ACC112 (cell line): Measurements from ENCODE around the gene LMF2.

Experiments used
- H2AFZ ChIP-seq: fragments of 200-600 bp; sonication (generic); one replicate; pipeline ENCODE4 v1.6.0; 2017; ENCODE audit warnings: antibody characterized with exemption, low read length; ENCODE audit not compliant: unreplicated experiment
- H3K27ac ChIP-seq: fragments of 200-600 bp; sonication (generic); 2 replicates; pipeline ENCODE4 v1.5.1; 2014; ENCODE audit warnings: low read depth, mild to moderate bottlenecking, antibody characterized with exemption, low read length, moderate library complexity
- H3K27me3 ChIP-seq: fragments of 200-600 bp; sonication (generic); 2 replicates; pipeline ENCODE4 v1.6.1; 2014; ENCODE audit warnings: mild to moderate bottlenecking, antibody characterized with exemption, low read length, moderate library complexity, mixed read lengths; ENCODE audit not compliant: insufficient read depth
- H3K36me3 ChIP-seq: fragments of 200-600 bp; sonication (generic); 2 replicates; pipeline ENCODE4 v1.6.1; 2016; ENCODE audit warnings: mild to moderate bottlenecking, antibody characterized with exemption, low read length, moderate library complexity, mixed read lengths; ENCODE audit not compliant: insufficient read depth
- H3K4me1 ChIP-seq: fragments of 200-600 bp; sonication (generic); one replicate; pipeline ENCODE4 v1.6.1; 2016; ENCODE audit warnings: low read length, mixed read lengths; ENCODE audit not compliant: insufficient read depth, unreplicated experiment, control insufficient read depth
- H3K4me3 ChIP-seq: fragments of 200-600 bp; sonication (generic); 2 replicates; pipeline ENCODE4 v1.5.1; 2014; ENCODE audit warnings: mild to moderate bottlenecking, low read depth, low read length
- H3K79me2 ChIP-seq: fragments of 200-600 bp; sonication (generic); one replicate; pipeline ENCODE4 v1.6.0; 2016; ENCODE audit warnings: low read length; ENCODE audit not compliant: control insufficient read depth, unreplicated experiment, insufficient read depth

The LMF2 gene

DNA sequence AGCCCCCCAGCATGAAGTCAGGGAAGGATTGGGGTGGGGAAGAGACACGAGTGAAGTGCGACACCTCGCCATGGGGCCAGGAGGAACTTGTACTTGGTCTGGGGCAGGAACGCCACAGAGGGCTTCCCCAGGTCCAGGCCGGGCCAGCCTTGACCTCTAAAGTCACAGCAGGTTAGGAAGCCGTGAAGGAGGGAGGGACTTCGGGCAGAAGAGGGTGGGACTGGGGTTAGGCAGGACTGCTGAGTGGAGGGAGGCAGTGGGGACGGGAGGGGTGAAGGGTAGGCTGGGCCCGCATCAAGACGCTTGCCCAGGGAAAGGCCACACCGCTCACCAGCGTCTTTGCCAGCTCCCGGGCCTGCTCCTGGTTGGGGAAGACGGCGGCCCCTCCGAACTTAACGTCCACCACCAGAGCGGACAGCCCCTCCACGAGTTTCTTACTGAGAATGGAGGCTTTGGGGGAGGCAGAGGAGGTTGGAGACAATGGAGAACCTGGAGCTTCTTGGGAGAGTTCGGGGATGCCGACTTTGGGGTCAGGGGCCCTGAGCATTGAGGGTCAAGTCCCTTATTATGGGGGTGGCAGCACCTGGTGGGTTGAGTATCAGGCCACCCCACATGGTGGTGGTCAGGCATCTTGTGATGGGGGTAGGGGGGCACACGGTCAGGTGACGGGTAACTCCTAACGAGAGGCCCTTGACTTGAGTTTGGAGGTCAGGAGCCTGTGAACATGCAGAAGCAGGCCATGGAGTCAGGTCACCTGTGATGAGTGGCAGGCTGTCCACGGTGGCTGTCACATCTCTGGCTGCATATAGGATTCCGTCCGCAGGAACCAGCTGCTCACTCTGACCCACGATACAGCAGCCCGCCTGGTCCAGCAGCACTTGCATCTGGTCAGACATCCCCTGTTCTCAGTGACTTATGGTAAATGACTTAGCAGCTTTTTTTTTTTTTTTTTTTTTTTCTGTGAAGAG, 19.6 kb upstream of the LMF2 start:
- H3K27ac ChIP-seq = peak overlapping the region; percentile 82

DNA sequence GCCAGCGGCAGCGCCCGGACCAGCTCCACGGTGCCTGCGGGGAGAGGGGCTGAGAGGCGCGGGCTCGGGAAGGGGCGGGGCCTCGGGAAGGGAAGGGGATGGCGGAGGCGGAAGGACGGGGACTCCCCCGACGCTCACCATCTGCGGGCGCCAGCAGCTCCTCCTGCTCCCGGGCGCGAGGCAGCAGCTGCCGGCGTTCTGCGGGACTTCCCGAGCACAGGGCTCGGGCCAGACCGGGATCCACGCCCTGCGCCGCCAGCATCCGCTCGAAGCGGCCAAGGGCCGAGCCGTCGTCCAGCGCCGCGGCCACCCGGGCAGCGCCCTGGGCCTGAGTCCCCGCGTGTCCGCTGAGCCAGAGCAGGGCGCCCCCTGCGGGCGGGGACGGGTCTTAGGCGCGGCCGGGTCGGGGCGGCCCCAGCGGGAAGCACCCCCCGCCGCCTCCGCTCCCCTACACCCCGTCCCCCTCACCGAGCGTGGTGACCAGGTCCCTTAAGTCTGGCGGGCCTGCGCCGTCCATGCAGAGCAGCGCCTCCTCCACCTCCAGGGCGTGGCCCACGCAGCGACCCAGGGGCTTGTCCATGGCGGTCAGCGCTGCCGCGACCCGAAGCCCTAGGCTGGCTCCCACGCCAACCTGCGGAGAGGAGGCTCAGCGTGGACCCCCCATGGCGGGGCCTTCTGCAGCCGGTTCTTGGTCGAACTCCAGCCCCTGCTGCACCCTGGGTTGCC, 18.8 kb upstream of the LMF2 start:
- Histone ChIP-seq H3K27me3 (no peaks in the 10 kb centered on the region), H3K4me1 (peaks cover 16% of the 10 kb centered on the region), H3K4me3 (peak overlapping the region; percentile 79), H3K79me2 (peaks cover 18% of the 10 kb centered on the region), H3K36me3 (no peaks in the 10 kb centered on the region), H3K27ac (peak overlapping the region; percentile 82), H2AFZ (no peak overlapping the region)

More for the DNA sequence above, 19.6 kb upstream of the LMF2 start:
- H2AFZ ChIP-seq = no peak overlapping the region
- no peaks in the 10 kb centered on the region for H3K27me3 ChIP-seq
- H3K79me2 ChIP-seq = peaks cover 20% of the 10 kb centered on the region
- no peaks in the 10 kb centered on the region for H3K36me3 ChIP-seq
- H3K4me1 ChIP-seq = peaks cover 16% of the 10 kb centered on the region
- H3K4me3 ChIP-seq = peak overlapping the region; percentile 79

DNA sequence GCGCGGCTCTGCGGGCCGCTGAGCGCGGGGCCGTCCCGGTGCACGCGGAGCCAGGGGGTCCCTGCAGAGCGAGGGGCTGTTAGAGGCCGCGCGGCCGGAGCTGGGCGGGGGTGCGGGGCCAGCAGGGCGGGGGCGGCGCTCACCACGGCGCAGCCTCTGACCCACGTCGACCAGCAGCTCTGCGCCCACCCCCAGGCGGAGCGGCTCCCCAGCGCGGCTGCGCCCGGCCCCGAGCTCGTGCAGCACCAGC, 18.3 kb upstream of the LMF2 start:
- H3K4me3 ChIP-seq = peak overlapping the region; percentile 79
- peak overlapping the region; percentile 82 for H3K27ac ChIP-seq
- no peaks in the 10 kb centered on the region for H3K27me3 ChIP-seq
- peaks cover 16% of the 10 kb centered on the region for H3K4me1 ChIP-seq
- H2AFZ ChIP-seq = no peak overlapping the region
- peaks cover 16% of the 10 kb centered on the region for H3K79me2 ChIP-seq
- no peaks in the 10 kb centered on the region for H3K36me3 ChIP-seq

DNA sequence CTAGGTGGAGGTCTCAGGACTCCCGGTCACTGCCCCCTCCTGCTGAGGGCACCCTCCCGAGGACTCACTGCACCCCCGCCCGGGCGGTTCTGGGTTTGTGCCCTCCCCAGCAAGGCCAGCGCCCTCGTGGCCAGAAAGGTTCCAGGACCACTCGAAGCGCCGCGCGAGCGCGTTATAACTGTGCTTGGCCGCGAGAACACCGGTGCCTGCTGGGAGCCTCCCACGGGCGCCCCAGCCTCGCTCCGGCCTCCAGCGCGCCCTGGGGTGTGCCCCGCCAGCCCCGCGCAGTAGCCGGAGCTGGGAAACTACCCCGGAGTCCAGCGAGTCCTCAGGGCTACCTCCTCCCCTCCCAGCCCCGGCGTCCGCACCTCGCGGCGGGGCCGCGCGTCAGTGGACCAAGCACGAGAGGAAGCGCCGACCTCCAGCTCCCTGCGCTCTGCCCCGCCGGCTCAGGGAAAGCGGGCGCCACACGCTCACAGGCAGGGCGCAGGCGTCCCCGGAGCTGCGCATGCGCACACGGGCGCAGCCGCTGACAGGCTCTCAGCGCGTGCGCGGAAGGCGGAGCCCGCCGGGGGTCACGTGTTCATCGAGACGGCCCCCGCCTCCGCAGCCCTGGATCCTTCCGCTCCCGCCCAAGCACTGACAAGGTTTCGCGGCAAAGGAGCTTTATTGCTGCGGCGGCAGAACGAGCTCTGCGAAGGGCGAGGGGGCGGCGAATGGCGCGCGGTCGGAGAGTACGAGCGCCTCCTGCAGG, 17.8 kb upstream of the LMF2 start, which contains the start of gene SCO2:
Gene SCO2, minus strand, starts transcription at position 495 of the 754 bp plus-strand sequence. CDS start 1,187 bp downstream, outside the sequence.
- Histone ChIP-seq H3K4me1 (peaks cover 16% of the 10 kb centered on the region), H3K4me3 (peak within 1 kb of the TSS; percentile 79), H3K27me3 (no peaks in the 10 kb centered on the region), H2AFZ (no peak within 1 kb of the TSS), H3K36me3 (no peaks in the 10 kb centered on the region), H3K27ac (peak within 1 kb of the TSS; percentile 82), H3K79me2 (peaks cover 16% of the 10 kb centered on the region)

DNA sequence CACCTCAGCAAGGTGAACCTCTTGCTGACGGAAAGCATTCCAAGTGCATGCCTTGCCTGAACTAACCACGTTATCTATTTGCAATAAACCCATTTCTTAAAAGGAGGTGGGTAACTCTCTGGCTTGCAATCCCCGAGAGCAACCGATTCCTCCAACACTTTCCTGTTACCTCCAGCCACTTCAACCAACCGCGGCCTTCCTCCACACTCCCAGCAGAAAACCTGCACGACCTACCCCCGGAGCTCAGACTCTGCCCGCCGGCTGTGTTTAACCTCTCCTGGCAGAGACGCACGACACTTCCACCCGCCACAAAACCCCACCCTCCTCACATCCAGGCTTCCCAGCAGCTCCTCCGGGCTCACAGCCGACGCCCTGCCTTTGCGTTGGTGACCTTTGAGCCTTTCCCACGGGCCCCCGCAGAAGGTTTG, 17.2 kb upstream of the LMF2 start:
- peaks cover 16% of the 10 kb centered on the region for H3K4me1 ChIP-seq
- H2AFZ ChIP-seq = no peak overlapping the region

DNA sequence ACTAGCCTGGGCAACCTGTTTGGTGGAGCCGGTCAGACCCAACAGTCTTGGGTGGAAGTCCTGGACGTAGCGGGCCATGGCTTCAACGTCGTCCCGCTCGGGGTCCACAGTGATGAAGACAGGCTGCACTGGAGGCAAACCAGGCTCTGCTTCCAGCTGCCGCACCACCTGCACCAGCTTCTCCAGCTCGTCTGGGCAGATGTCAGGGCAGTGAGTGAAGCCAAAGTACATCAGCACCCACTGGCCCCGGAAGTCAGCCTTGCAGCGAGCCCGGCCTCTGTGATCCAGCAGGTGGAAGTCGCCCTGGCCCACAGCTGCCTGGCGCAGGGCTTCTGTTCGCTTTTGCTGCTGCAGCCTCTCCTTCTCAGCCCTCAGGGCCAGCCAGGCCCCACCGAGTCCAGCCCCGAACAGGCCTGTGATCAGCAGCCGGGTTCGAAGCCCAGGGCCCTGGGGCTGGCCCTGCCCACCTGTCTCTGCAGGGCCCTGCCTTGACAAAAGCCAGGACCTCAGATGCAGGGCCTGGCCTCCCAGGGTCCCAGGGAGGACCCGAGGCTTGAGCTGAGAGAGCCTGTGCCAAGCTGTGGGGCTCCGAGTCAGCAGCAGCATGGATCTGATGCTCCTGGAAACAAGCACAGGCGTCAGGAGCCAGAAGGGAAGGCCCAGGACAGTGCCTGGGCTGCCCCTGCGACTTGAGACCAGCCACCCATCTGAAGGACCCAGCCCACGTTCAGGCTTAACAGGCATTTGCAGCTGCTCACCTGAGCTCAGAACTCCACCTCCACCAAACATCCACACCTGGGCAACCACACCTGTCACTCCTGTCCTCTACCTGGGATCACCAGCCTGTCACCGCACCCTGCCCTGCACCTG, 16.5 kb upstream of the LMF2 start:
- H3K36me3 ChIP-seq = no peaks in the 10 kb centered on the region
- H2AFZ ChIP-seq = no peak overlapping the region
- H3K27me3 ChIP-seq = no peaks in the 10 kb centered on the region
- no peak overlapping the region for H3K27ac ChIP-seq
- peak overlapping the region; percentile 79 for H3K4me3 ChIP-seq
- peaks cover 16% of the 10 kb centered on the region for H3K4me1 ChIP-seq
- H3K79me2 ChIP-seq = peaks cover 9% of the 10 kb centered on the region

More for the DNA sequence above, 17.2 kb upstream of the LMF2 start:
- H3K4me3 ChIP-seq = peak overlapping the region; percentile 79
- peak overlapping the region; percentile 82 for H3K27ac ChIP-seq
- H3K79me2 ChIP-seq = peaks cover 15% of the 10 kb centered on the region
- H3K36me3 ChIP-seq = no peaks in the 10 kb centered on the region
- H3K27me3 ChIP-seq = no peaks in the 10 kb centered on the region

DNA sequence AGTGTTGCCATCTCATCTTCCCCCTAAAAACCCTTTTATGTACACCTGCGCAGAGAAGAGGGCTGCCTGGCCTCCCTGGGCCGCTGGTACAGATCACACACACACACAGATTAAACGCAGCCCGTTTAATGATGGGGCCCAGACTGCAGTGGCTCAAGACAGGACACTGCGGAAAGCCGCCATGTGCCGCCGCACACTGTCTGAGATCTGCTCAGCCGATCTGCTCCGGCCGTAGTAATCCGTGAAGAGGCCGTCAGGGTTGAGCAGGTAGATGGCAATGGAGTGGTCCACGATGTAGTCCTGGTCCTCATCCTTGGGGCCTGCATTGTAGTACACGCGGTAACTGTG, 15.9 kb upstream of the LMF2 start:
- Histone ChIP-seq H3K4me3 (no peak overlapping the region; the same call in 1 of the 2 replicates), H3K4me1 (peaks cover 14% of the 10 kb centered on the region), H3K27me3 (no peaks in the 10 kb centered on the region), H2AFZ (no peak overlapping the region), H3K36me3 (no peaks in the 10 kb centered on the region), H3K27ac (no peak overlapping the region), H3K79me2 (peaks cover 5% of the 10 kb centered on the region)

DNA sequence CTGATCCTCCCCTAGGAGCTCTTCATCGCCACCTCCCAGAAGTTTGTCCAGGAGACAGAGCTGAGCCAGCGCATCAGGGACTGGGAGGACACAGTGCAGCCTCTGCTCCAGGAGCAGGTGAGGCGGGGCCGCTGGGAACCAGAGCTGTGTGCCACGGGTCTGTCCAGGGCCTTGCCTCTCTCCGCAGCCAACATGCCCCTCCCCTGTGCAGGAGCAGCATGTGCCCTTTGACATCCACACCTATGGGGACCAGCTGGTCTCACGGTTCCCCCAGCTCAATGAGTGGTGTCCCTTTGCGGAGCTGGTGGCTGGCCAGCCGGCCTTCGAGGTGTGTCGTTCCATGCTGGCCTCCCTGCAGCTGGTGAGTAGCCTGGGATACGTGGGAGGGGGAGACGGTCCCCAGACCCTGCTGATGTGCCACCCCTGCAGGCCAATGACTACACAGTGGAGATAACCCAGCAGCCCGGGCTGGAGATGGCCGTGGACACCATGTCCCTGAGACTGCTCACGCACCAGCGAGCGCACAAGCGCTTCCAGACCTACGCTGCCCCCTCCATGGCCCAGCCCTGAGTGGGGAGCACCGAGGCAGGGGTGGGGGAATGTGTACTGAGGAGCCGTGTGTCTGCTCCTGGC, 15.4 kb upstream of the LMF2 start:
- Histone ChIP-seq H3K27ac (no peak overlapping the region), H3K27me3 (no peaks in the 10 kb centered on the region), H3K4me1 (peaks cover 11% of the 10 kb centered on the region), H3K36me3 (no peaks in the 10 kb centered on the region), H3K4me3 (no peak overlapping the region), H2AFZ (no peak overlapping the region), H3K79me2 (peaks cover 5% of the 10 kb centered on the region)

DNA sequence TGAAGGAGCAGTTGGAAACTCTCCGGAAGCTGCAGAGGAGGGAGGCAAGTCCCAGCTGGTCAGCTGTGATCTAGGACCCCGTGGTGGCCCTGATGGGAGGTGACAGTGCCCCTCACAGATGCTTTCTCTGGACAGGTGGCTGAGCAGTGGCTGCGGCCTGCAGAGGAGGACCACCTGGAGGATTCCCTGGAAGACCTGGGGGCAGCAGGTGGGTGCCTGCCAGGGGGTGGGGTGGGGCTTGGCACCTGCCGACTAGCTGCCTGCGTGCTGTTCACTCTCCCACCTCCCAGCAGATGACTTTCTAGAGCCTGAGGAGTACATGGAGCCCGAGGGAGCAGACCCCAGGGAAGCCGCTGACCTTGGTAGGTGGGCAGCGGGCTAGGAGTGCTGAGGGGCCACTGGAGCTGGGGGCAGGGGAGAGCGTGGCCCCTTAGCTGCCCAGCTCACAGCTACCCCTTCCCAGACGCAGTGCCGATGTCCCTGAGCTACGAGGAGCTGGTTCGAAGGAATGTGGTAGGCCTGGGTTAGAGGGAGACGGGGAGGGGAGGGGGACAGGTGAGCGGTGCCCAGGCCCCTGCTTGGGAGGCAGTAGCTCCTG, 14.8 kb upstream of the LMF2 start:
- no peak overlapping the region for H2AFZ ChIP-seq
- no peak overlapping the region for H3K4me3 ChIP-seq
- H3K36me3 ChIP-seq = no peaks in the 10 kb centered on the region
- no peaks in the 10 kb centered on the region for H3K27me3 ChIP-seq
- no peak overlapping the region for H3K27ac ChIP-seq
- H3K4me1 ChIP-seq = peaks cover 9% of the 10 kb centered on the region
- peaks cover 5% of the 10 kb centered on the region for H3K79me2 ChIP-seq
